NCI-H1436 (cell line): Measurements from ENCODE around the gene LRCH4.

ENCODE experiments used
- DNase-seq: peaks from one replicate; lab custom pipeline; 2025; lab: John Stamatoyannopoulos, UW

Gene LRCH4

DNA sequence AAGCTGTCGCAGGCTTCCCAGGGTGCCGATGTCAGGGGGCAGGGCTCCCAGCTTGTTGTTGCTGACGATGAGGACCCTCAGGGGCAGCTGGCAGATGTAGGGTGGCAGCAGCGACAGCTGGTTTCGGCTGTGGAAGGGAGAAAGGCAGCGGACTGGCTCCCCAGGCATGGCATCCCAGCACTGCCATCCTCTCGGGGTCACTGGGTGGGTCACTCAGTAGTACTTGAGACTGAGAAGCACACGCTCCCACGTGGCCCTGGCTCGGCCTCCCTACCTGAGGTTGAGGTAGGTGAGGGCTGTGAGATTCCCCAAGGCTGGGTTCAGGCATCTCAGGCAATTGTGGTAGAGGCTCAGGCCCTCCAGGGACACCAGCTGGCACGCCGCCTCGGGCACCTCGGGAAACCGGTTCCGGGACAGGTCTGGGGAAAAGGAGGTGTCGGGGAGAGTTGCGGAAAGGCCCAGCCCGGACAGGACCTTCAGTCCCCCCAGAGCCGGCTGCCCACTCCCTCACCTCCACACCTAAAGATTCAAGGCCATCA is 3.8 kb downstream of the LRCH4 start:
- no peak for DNase-seq

DNA sequence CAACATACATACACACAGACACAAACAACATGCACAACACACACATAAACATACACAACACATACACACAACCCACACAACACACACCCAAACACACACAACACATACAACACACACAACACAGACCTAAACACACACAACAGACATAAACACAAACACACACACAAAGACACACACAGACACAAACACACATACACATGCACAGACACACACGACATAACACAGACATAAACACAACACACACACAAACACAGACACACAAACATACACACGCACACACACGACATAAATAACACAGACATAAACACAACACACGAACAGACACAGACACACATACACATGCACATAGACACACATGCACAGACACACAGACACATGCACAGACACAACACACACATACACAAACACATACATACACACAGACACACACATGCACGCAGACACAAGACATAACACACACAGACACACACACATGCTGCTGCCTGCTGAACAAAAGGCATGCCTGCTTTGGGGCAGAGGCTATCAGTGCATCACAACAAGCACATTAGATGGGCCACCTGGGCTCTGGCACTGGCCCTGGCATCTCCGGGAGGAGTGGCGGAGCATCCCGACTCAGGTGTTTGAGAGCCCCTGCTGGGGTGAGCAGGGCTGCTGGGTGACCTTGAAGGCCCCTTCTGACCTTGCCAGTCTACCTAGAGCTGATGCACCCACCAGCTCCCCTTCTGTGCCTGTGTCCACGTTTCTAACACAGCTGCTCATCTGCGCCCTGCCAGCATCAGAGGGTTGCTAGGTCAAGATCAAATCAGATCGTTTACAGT is 5.3 kb downstream of the LRCH4 start:
- no peak for DNase-seq

DNA sequence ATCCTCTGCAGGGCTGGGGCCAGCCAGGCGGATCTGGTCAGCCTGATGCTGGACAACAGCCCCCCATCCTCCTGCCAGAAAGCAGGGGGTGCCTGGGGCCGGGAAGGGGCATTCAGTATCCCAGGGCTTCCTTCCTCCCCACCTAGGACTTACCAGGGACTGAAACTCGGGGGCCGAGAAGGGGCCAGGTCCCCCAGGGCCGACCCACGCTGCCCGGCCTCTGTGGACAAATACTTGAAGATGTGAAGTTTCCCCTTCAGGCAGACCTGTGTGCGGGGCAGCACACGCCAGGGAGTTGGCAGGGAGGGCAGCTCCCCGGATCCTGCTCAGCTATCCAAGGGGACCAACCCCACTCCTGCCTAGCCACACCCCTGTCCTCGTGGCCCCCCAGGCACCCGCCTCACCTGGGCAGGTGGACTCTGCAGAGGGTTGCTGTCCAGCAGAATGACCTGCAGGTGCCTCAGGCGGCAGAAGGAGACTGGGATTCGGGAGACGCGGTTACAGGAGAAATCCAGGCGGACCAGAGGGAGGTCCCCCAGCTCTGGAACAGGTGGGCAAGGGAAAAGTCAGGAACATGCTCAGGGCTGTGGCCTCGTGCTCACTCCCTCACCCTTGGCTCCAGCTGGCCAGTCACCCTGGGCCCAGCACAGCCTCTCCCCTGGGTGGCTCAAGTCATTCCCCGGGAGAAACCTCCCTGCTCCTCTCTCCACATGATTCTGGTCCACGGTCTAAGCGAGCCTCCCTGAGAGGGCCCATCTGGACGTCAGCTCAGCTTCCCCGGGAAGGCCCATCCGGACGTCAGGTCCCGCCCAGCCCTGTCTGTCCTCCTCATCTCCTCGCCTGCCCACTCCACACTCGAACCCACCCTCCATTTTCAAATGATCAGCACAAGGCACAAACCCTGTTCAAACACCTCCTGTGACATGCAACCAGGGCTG is 7.4 kb downstream of the LRCH4 start:
- DNase-seq = no peak

DNA sequence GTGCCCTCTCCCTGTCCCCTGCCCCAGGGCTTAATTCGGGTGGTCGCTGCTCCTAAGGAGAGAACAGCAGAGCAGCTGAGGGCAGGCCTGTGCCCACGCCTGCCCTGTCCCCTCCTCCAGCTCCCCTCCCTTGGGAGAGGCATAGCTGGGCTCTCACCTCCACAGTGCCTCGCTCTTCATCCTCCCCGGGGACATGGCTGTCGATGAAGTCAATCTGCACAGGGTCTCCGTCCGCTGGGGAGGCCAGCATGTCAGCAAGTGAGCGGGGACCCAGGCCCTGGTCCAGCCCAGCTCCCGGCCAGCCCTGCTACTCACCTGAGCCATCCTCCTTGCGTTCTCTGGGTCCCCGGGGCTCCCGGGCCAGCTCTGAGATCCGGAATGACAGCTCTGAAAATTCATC is 8.4 kb downstream of the LRCH4 start:
- DNase-seq = no peak

DNA sequence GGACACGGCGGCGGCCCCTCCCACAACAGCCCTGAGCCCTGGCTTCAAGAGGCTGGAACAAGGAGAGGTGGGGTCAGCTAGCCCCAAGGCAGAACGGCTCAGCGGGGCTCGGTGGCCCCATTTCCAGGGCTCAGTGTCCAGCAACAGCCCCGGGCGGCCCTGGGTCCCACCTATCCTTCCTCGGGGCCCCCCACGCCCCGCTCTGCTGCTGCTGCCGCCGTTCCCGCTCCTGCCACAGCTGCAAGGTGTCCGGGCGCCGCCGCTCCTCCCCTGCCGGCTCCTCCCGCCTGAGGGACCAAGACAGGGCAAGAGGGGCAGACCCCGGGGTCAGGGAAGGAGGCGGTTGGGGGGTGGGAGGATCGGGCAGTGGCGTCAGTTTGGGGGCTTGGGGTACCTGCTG is 8.8 kb downstream of the LRCH4 start:
- DNase-seq = no peak

DNA sequence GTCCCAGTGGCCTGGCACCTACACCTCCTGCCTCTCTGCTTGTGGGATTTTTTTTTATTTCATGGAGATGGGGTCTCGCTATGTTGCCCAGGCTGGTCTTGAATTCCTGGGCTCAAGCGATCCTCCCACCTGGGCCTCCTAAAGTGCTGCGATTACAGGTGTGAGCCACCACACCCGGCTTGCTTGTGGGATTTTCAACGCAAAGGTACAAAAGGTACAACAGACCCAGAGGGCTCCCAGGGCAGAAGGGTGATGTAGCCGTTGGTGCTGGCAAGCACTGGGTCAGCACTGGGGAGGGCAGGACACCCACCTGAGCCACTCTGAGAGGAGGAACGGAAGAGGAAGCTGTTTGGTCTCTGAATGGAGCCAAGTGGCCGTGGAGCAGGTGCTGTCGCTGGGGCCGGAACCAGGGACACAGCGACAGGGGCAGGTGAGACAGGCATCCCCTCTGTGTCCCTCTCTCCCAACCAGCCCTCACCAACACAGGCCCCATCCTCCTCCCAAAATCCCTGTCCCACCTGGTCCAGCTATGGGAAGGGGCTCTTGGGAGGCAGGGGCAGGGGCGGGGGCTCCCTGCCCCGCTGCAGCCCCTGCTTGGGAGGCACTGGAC is 9.4 kb downstream of the LRCH4 start:
- DNase-seq = no peak

DNA sequence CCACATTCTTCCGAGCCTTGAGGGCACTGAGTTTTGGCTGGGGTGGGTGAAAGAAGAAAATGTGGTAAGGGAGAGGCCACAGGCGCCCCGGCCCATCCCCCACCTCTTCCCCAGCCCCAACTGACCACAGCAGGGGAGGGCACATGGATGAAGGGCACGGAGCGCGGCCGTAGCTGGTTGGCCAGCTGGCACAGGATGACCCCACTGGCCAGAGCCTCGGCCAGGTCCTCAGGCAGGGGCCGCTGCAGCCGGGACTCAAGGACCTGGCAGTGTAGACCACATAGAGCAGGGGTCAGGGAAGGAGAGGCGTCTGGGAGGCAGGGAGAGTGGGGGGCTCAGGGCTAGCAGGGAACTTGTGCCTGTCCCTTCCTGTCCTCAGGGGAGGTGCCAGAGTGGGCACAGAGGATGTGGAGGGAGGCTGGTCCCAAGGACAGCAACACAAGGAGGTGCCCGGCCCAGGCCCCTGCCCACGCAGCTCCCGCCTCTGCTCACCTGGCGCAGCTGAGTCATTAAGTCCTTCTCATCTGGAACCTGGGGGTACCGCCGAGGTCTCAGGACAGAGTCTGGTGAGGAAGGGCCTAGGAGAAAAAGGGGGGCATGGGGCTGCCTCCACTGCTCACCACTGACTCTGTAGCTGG is 10.1 kb downstream of the LRCH4 start:
- no peak for DNase-seq

DNA sequence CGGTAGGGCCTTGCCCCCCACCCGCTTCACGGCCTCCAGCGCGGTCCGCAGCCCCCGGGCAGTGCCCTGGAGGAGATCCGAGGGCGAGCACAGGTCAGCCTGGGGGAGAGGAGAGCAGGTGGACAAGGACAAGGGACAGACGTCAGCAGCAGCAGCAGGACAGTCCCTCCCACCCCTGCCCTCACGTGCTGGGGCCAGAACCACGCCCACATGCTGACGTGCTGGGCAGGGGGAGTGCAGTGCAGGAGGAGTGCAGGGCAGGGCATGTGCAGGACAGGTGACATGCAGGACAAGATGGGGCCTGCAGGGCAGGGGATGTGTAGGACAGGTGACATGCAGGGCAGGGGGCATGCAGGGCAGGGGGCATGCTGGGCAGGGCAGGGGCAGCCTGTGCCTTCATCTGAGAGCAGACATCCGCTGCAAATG is 10.7 kb downstream of the LRCH4 start:
- no peak for DNase-seq

DNA sequence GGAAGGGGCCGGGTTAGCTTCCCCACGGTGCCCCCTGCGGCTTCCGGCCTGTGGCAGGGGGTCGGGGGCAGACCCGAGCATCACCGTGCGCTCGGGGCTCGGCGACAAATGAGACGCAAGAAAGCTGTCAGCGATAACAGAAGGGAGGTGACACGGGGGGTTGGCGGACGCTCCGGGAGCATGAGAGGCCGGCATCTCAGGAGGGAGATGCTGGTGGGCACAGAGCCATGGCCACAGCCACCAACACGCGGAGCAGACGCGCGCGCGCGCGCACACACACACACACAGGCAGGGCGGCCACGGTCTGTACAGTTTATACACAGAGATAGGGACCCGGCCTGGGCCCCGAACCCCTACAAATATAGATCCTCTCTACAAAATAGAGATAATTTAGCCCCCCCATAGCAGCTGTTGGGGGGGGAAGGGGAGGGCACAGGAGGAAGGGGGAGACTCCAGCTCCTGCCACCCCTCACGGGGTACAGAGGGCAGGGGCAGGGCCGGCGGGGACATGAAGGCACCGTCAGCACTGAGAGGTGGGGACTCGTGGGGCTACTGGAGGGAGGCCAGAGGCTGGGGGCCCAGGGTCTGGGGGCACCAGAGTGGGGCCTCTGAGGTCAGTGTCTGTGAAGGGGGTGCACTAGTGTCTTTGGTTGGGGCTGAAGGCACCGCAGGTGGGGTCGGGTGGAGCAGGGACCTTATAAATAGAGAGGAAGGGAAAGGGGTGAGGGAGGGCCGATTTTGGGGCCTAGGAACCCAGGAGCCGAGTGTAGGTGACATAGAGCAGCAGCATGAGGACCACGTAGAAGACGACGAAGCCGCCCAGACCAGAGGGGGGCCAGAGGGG is 11.3 kb downstream of the LRCH4 start:
- no peak for DNase-seq

DNA sequence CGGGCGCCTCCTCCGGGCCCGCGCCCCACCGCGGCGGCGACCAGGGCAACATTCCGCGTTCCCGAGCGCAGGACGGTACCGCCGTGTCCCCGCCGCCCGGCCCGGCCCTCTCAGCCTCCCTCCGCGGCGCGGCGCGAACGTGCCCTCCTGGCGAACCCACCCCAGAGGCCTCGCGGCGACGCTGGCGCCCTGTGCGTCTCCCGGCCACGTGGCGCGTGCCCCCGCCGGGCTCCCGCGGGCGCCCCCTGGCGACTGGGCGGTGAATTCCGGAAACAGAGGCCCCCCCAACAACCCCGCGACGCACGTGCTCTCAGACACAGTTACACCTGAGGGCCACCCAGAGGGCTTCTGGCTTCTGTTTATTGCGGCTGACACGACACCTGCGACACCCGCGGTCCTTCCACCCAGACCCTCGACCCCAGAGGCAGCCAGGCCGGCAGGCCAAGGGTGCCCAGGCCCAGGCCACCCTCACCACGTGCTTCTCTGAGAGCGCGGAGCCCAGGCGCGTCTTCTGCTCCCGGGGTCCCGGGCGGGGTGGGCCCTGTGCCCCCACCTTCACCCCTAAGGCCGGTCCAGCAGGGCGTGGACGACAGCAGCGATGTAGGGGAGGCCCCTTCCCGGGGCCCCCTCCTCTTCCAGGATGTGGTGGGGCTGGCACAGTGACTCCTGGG is 12.1 kb downstream of the LRCH4 start, which contains the start of gene SAP25:
Gene SAP25 (minus strand): TSS at position 210 of the 671 bp plus-strand sequence. CDS start 158 bp downstream, at position 52.
- DNase-seq = no peak

DNA sequence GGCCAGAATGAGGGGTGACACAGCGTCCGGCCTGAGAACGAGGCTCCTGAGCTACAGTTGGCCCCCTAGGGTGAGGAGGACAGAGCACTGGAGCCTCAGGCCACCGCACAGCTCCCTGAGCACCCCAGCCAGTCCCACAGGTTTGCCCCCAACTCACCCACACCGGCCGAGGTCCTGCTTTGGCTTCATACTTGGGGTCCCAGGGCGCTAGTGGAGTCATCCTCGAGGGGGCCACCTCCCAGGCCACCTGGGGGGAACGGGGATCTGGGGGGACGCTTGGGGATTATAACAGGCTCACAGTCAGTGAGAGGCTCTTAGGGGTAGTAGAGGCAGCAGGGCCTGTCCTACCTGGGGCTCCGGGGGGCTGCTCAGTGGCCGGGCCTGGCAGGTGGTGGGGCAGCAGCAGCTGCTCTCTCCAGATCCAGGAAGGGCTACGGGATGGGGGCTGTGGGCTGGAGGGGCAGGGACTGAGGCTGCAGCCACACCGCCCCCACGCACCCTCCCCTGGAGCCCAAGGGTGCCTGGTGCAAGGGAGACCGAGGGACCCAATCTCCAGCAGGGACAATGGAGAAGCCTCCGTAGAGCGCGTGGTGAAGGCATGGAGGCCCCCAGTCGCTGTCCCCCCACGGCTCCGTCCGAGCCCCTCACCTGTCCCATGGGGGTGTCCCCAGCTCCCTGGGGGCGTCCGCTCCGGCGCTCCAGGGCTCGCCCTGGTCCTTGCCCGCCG is 12.8 kb downstream of the LRCH4 start:
- DNase-seq = no peak

DNA sequence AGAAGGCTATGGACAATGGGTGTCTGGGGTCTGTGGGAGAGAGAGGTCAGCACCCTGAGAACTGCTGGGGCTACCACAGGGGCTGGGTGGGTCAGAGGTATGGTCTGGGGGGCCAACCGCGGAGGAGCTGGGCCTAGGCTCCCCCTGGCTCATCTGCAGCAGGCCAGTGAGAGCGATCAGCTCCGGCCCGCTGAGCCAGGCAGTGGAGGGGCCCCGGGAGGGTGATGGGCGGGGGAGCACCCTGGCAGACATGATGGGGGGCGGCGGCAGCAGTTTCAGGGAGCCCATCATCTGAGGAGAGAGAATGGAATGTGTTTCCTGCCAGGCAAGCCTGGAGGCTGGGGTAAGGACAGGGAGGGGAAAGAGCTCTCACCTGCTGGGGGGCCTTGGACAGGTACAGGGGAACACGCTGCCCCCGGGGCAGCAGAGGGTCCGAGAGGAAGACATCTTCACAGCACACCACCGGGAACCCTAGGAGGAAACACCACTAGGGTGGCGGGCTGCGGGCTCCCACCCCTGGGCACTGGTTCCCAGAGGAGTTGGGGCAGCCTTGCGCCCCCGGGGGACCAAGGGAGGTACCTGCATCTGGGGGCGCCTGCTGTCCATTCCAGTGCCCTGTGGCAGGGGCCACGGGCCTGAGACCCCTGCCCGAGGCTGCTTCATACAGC is 13.5 kb downstream of the LRCH4 start:
- no peak for DNase-seq

DNA sequence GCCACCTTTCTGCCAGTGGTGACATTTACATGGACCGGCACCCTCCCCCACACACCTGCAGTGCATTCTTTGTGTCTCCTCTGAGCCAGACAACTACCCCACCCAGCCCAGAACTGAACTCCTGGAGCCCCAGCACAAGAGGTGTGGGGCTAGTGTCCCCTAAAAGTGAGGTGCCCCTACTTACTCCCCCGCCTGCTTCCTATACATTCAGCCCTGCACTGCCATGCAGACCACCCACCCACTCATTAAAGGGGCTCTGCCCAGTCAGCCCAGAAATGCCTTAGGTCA is 14.2 kb downstream of the LRCH4 start:
- DNase-seq = no peak

DNA sequence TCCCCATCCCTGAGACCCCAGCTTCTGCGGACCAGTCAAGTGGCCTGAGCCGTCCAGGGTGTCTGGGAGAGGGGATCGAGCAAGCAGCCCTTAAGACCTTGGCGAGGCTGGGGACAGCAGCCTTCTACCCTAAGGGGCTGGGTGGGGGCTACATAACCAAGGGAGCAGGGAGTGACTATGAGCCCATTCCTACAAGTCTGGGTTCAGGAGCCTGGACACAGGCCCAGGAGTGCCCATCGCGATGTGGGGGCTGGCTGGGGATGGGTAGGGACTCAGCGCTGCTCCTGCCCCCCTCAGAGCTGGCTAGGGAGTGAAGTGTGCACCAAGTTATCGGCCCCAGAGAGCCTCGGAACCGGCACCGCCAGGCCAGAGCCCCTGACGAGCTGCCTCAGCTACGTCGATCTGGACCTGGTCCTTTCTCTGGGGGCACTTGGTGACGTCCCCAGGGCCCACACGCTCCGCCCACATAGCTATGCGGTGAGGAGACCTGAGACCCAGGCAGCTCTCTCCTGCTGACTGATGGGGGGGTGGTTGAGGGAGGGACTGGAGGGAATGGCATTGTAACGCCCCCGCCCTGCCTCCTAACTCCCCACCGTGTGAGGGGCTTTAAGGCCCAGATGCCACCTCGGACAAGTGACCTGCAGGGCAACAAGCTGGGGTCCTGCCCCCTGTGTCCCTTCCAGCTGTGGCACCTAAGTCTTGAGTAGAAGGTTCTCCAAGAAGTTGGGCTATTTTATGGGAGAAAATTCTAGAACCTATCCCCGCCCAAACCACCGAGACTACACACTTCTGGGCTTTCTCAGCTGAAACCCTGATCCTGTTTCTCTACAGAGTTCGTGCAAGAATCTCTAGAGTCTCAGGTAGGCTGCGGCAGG is 14.7 kb downstream of the LRCH4 start:
- no peak for DNase-seq

DNA sequence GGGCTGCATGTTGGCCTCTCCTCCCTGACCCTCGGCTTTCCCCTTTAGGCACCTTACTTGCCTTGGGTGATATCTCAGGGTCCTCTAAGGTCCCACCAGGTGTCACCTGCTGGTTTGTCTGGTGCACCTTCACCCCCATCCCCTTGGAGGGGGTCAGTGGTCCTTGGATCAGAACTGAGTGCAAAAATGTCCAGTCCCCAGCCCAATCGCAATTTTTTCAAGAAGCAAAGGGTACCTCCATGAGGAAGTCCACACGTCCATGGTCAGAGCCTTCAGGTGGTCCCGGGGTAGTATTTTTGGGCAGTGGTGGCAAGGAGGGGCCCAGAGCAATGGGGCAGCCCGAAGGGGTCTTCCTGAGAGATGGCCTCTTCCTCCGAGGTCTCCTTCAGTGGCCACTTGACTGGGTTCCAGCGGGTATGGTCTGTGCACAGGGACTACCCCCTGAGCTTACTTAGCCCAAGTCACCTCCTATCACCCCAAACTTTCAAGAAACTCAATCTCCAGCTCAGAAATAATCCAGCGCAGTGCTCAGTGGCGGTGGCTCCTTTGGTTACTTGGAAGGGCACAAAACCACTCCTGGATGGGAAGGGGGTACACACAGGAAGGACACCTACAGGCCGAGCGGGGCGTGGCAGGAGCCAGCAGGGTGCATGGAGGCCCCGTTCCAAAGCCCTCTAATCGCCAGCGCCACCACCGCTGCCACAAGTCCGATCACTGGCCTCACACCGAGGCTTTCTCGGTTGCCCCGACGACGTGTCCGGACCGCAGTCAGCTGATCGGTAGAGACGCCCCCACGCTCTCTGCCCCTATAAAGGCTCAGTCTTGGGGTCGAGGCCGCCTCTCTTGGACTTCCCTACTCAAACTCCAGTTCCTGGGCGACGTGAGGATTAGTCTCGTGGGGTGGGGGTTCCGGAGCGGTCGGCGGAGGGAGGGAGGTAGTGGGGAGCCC is 16.8 kb downstream of the LRCH4 start:
- no peak for DNase-seq

DNA sequence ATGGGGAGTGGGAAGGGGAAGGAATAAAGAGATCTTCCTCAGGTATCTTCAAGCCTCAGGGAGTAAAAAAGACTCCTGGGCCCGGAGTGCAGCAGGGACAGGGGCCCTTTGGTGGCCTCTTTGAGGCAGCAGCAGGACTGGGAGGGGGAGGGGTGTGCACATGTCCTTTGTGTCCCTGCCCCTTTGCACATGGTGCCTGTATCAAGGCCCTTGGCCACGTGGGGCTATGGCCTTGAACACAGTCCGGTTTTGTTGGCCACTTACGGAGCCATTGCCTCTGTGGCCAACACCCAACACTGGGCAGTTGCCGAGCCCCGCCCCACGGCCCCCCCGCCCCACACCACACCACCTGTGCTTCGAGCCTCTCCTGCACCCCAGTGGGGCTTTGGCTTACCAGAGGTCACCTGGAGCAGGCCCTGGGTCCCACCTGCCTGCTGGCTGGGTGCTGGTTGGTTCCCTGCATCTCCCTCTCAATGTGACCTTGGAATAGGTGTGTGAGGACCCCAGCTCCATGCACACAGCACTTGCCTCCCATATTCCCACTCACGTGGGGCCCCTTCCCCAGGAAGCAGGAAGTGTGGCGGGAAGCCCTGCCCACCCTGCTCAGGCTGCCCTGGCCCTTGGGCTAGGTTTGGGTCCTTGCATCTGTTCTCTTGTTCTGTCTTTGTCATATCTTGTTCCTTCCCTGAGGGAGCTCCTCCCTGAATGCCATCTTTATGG is 17.6 kb downstream of the LRCH4 start:
- no peak for DNase-seq
